RPMI8226 (cell line): ENCODE measurements around the gene PTPRN2.
"Not testable (repeated sequence)": the region's sequence is repeated elsewhere in the genome, so short reads cannot be mapped to it uniquely, and the experiment has no call there.

Experiments
- DNase-seq: peaks from one replicate; pipeline ENCODE4 v3.0.0-alpha.2; 2015

PTPRN2 gene

DNA sequence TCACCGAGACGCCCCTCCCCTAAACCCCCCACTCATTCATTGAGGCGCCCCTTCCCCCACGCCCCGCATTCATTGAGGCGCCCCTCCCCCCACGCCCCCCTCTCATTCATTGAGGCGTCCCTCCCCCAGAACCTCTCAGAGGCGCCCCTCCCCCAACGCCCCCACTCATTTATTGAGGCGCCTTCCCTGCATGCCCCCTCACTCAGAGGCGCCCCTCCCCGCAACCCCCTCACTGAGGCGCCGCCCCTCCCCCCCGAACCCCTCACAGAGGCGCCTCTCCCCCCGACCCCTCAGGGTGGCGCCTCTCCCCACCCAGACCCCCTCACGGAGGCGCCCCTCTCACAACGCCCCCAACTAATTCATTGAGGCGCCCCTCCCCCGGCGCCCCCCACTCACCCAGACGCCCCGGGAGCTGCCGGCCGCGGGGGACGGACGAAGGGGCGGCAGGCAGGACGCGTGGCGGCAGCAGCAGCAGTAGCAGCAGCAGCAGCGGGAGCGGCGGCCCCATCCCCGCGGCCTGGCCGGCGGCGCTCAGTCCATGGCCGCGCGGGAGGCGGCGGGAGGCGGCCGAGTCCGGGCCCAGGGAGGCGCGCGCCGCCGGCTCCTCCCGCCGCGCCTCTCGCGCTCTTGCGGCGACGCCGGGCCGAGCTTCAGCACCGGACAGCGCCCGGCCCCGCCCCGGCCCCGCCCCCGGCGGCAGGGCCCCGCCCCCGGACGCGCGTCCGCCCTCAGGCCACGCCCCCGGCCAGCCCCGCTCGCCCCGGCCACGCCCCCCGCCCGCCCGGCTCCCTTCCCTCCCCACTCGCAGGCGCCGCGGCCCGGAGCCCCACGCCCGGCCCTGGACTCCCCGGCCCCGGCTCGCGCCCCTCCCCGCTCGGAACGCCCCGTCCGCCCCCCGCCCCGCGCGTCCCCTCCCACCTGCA lies at the start of gene PTPRN2:
Gene PTPRN2, minus strand, starts transcription at position 662 of the 923 bp plus-strand sequence.
- DNase-seq = peak; percentile 73

DNA sequence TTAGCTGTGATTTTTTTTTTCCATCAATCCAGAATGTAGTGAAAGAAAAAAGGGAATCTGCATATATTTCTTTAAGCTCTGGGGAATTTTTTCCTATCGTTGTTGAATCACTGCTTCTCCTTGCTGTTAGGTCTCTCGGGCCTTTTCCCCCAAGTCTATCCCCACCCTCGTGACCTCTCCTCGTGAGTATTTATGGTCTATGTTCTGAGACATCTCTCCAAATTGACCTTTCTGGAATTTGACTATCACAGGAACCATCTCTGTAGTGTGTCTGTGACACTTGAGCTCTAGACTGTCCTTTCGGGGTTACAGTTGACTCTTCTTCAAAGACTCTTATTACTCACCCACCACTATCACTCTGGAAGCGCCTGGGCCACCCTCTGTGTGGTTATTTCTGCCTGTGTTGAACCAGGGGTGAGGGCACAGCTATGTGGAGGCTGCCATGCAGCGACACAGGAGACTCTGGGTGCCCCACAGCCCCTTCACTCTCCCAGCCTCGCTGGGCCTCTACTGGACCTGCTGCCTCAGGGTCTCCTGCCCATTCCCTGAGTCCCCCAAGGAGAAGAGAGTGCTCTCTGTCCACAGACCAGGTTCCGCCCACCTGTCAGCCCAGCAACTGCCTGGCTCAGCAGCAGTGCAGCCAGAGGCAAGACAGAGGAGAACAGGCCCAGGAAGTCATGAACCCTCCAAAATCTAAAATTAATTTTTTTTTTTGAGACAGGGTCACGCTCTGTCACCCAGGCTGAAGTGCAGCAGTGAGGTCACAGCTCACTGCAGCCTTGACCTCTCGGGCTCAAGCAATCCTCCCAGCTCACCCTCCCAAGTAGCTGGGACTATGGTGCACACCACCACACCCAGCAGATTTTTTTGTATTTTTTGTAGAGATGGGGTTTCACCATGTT lies 45.7 kb upstream of the PTPRN2 start:
- DNase-seq = no peak

DNA sequence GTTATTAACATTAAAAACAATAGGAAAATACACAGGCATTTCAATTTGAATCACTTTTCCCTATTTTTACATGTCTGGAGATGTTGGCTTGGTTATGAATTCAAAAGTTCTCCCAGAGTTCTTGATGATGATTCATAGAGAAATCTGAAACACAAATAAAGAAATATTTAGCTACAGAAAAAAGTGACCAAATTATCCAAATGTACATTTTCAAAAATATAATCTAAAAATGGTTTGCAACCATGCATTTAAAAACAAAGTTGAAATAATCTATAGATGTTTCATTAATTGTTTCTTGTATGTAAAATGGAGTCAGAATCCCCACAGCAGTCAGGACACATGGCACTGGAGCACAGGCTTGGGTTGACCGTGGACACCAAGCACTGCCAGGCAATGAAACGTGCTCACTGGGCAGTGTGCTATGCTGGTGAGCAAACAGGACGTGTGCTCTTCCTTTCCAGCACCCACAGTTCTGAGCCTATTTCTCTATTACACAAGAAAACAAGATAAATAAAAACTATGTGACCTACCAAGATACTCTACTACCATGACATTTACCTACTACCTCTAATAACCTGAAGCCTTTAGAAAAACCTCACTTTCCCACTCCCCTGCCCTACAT lies 44.1 kb upstream of the PTPRN2 start:
- no peak for DNase-seq

DNA sequence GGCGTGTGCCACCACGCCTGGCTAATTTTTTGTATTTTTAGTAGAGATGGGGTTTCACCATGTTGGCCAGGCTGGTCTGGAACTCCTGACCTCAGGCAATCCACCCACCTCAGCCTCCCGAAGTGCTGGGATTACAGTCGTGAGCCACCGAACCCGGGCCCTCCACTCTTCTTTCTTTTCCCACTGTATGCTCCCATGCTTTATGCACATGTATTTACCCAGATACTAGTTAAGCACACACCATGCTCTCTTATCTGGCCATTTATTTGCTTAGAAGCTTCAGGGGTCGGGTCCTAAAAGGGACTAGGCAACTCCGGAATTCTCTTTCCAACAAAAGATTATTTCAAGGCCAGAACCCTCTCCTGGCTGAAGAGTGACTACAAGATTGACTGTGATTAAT lies 38.7 kb upstream of the PTPRN2 start:
- not testable (repeated sequence) for DNase-seq

DNA sequence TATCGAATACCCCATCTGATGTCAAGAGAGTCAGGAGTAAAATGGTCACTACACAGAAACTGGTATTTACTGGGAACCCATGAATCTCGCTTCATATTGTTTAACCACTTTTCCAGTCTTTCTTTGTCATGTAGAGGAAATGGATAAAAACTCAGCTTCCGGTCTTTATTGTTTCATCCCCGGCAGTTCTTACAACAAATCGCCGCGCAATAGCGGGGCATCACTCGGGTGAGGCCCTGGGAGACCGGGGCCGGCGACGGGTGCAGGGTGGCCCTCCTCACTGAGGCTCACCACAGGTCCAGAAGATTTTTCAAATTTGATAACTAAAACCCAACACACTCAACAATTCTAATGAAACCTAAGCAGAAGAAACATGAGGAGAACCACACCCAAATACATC lies 35.6 kb upstream of the PTPRN2 start:
- DNase-seq = no peak

DNA sequence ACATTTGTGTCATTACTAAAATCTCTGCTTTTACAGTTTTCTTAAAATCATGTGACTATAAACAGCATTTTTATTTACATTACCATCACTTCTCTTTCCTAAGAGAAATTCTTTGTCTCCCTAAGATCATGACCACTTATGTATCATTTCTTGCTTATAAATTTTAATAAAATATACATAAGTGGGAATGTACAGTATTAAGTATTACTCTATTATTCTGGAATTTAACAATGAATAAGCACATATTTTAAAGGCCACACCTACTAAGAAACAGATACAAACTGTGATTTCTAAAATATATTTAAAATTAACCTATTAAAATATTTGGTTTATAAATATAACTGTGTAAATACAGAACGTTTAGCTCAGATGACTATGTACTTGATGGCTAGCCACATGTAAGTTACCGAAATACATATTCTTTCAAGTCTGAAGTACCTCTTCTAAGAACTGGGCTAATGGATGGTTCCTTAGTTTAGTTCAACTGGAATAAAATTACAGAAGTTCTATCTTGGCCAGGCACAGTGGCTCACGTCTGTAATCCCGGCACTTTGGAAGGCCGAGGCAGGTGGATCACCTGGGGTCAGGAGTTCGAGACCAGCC lies 33.3 kb upstream of the PTPRN2 start:
- DNase-seq = no peak

DNA sequence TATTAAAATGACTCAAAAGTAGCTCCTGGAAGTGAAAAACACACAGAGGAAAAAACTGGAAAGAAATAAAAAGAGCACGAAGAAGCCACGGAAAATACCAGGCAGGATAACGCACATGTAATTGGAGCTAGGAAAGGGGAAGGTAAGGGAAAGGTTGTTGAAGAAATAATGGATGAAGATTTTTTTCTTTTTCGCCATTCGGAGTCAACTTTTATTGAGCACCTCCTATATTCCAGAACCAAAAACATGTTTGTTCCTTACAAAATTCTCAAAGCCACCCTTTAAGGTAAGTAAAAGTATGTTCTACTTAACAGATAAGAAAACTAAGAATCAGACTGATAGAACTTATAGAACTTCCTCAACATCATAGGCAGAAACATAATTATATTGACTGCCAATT lies 32.8 kb upstream of the PTPRN2 start:
- DNase-seq = no peak

DNA sequence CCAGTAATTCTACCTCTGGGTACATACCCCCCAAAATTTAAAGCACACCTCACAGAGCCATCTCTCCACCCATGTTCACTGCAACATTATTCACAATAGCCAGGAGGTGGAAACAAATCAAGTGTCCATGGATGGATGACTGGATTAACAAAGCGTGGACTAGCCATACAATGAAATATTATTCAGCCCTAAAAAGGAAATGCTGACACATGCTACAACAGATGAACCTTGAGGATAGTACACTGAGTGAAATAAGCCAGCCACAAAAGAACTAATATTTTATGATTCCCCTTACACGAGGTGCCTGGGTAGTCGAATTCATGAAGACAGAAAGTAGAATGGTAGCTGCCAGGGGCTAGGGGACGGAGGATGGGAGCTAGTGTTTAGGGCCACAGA lies 31.1 kb upstream of the PTPRN2 start:
- no peak for DNase-seq

DNA sequence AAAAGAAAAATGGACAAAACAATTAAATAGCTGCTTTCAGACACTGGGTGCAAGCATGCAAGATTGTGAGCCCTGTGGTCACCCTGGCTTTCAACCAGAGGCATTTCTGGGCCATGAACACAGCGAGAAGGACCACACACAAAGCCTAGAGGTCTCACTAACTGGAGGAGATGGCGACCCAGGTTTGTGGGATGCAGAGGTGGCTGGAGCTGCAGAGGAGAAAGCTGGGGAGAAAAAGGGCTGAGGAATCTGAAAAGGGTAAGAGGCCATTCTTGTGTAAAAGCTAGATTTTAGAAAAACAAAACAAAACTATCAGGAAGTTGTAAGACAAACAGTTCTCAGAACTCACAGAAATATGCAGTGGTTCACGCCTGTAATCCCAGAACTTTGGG lies 30.1 kb upstream of the PTPRN2 start:
- DNase-seq = no peak

DNA sequence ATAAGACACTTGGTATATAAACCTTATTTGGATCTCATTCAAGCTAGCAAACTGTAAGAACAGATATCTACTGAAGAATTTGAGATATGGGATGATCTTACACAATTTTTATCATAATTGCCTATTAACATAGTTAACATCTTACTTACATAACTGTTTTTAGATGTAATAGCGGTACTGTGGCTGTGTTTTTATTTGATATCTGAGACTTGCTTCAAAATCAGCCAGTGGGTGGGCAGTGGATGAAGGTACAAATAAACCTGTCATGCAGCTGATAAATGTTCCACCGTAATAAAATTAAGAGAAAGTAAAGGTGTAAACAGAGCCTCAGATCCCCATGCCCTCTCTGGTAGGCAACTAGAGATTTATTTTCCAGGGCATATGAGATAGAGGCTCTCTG lies 28.4 kb upstream of the PTPRN2 start:
- no peak for DNase-seq

DNA sequence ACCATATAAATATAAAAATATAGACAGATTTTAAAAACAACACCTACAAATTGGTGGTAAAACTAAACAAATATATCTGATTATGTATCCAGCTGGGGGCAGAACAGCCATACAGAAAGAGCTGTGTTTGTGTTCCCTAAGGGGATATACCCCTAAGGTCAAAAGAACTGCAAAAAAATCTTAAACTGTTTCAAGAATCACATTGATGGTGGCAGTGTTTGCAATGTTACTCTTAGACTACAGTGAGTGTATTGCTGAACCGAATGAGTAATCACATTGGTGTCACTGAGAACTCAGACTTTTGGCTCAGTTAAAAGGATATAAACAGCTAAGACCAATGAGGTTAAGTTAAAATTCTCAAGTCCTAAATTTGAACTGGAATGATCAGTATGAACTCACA lies 27.1 kb upstream of the PTPRN2 start:
- no peak for DNase-seq

DNA sequence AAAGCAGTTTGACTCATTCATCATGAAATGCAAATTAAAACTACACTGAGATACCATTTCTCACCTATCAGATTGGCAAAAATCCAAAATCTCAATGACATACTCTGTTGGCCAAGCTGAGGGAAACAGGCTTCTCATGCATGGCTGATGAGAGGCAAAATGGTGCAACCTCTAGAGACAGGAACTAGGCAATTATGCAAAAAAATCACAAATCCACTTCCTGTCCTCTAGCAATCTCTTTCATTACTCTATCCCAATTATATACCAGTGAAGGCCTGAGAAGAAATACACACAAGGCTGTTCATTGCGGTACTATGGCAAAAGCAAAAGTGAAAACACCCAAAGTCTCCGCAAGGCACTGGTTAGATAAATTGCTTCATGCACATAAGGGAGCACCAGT lies 25.9 kb upstream of the PTPRN2 start:
- no peak for DNase-seq

DNA sequence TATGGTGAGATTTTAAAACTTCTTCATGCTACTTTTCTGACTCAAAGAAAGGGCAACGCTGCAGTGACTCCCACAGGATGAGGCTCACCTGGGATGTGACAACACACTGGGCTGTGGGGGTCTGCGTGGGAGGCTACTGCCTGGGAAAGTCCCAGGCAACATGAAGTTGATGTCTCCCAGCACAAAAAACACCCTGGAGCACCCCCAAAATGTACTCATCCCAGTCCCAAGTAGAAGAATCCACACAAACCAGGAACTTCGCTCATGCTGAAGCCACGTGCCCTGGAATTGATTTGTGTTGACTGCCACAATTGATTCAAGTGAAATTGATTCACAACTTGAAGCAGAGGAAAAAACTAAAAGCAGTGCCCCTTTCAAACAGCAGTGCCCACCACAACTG lies 24.9 kb upstream of the PTPRN2 start:
- no peak for DNase-seq

DNA sequence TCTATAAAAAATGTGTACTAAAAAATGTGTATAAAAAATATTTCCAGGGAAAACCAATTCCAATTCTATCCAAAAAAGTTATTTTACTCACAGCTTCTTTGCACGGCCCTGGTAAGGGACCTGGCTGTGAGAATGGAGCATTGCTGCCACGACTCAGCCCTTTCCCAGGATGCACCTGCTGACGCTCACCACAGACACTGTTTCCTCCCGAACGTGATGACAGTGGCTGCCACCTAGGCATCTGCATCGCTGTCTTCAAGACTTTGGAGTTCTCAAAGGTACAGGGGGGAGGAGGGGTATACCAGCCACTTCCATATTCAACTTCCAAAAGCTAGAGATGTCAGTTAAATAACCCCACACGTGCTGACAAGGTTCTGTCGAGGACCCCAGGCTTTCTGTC lies 23.9 kb upstream of the PTPRN2 start:
- no peak for DNase-seq

DNA sequence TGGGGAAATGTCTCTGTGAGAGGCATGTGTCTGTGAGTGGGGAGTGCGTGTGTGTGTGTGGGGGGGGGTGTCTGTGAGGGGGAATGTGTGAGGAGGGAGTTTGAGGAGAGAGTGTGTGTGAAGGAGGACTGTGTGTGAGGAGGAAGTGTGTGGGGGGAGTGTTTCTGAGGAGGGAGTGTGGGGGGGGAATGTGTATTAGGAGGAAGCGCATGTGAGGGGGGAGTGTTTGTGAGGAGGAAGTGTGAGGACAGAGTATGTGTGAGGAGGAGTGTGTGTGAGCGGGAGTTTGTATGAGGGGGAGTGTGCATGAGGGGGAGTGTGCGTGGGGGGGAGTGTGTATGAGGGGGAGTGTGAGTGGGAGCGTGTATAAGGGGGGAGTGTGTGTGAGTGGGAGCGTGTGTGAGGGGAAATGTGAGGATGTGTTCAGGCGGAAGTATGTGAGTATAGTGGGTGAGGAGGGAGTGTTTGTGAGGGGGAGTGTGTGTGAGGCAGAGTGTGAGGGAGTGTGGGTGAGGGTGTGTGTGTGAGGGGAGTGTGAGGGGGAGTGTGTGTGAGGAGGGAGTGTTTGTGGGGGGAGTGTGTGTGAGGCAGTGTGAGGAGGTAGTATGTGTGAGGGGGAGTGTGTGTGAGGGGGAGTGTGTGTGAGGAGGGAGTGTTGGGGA lies 21.8 kb upstream of the PTPRN2 start:
- DNase-seq = no peak

DNA sequence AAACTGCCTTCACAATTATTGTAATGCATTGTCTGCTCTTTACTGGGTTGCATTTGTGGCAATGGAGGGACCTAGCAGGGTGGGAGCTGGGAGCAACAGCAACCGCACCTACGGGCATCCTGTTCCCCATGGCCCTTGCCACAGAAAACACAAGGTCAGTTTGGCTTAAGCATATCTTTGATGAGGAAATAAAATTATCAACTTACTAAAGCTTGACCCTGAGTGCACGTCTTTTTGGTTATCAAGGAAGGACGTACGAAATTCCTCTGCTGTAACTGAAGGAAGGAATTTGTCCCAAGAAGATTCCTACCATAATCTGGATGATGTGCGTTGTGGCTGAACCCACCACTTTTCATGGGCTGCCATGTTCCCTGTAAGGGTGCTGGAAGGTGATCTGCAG lies 19.9 kb upstream of the PTPRN2 start:
- no peak for DNase-seq

DNA sequence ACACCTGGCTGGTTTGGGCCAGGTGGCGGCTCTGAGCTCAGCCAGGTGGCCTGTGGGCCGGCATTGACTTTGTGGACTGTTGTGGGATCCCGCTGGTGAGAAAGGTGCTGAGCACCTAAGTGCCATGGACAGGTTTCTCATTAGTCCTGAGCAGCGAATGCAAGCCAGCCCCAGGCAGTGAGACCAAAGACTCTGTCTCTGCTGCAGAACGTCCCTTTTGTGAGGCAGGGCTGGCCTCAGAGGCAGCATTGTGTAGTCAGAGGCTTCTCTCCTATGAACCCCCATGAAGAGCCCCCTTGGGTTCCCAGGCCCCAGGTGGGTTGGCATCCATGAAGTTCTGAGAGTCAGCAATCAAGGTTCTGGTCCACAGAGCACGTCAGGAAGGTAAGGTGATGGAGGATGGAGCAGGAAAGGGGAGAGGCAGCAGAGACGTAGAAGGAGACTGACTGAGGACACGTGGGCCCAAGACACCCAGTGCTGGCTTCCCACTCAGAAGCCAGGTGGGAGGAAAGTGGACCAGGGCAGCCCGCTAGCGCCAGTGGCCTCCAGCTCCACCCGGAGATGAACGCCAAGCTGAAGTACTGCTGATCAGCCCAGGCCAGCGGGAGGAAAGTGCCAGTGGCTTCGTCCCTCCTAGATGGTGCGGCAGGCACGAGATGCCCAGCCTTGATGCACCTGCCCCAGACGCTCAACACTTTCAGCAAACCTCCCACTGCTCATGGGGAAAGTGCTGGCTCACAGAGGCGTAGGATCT lies 19.2 kb upstream of the PTPRN2 start:
- DNase-seq = no peak

DNA sequence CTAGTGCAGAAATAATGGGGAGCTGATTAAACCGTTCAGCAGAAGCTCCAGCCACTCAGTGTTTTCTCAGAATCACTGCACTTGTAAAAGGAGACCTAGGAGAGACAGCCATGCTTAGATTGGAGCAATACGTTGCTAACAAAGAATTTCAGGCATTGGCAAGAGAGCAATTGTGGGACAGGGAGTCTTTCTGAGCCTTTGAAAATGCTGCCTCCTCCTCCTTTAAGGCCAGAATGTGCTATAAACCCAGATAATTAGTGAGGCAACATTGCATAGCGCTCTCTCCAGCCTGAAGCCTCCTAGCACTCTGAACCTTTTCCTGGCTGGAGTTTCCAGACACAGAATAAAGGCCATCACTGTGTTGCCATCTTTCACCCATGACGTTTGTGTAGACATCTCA lies 18.5 kb upstream of the PTPRN2 start:
- no peak for DNase-seq

DNA sequence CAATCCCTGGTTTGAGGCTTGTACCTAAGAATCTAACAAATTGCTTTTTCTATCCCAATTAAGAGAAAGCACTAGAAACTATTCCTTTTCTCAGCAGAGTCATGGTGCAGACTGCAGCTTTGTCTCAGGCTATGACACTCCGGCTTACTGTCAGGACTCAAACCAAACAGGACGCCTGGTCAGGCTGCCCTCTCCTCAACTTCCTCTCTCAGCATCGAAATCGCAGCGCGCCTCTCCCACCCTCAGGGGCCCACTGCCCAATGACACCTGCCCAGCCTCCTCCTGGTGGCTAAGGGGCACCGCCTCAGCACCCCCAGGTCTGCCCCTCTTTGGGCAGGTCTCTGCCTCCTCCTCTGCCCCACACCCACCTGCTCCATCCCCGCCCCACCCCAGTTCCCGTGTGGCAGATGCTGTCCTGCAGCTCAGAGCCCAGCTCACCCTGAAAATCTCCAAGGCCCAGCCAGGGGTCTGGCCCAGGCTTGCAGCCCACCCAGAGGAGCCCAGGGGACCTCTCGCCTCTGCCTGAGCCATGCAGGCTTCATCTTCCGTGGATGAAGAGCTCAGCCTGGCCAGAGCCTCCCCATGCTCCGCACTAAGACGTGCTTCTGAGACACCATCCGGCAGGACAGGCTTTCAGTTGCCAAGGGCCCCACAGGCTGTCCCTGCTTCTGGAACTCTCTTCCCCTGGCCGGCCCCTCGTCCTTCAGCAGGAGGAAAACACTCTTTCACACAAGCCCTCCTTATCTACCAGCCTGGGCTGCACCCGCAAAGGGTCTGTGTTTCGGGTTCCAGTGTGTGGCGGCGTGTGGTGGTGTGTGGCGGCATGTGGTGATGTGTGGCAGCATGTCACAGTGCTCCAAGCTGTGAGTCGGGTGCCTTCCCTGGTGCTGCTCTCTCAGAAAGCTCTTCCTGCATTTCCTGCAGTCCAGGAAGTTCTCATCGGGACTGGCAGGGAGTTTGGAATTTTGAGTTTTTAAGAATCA lies 16.4 kb upstream of the PTPRN2 start:
- no peak for DNase-seq
